DOHH2 (cell line): ENCODE results near the gene STX12.

Experiments
- EZH2phosphoT487 ChIP-seq: fragments of 200-600 bp; sonication (generic); IDR thresholded peaks from 2 replicates; pipeline ENCODE4 v1.6.1; 2017; ENCODE audit warnings: borderline replicate concordance, mild to moderate bottlenecking, antibody characterized with exemption, low read length, moderate library complexity, mixed read lengths
- TF ChIP-seq, protein P1 (sequence below): fragments of 200-600 bp; sonication (generic); IDR thresholded peaks from one replicate; pipeline ENCODE4 v1.5.1; 2014; ENCODE audit warnings: antibody characterized with exemption, mild to moderate bottlenecking, low read depth, low read length; ENCODE audit not compliant: poor library complexity, severe bottlenecking

DNA sequence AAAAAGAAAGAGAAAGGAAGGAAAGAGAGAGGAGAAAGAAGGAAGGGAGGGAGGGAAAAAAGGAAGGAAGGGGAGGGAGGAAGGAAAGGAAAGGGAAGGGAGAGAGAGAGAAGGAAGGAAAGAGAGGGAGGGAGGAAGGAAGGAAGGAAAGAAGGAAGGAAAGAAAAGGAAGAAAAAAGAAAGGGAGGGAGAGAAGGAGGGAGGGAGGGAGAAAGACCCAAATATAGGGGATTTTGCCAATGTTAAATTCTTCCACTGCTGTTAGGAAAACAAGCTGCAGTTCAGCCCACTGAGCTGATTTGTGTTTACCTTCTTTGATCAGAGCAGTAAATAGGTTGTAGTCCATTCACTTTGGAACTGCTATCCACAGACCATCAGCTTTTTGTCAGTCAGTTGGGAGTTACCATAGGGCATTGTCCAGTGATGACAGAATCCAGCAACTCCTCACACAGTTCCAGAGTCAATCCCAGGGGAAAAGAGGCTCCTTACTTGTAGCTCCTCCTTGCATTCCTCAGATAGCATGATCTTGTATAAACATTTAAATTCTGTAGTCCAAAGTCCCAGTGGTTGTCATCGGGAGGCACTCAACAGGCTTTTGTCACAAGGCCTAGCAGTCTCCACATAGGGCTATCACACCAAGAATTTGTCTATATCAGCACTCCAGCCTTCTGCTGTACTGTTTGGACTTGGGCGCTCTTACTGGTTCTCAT is 44.1 kb downstream of the STX12 start:
- TF ChIP-seq, protein P1, sequence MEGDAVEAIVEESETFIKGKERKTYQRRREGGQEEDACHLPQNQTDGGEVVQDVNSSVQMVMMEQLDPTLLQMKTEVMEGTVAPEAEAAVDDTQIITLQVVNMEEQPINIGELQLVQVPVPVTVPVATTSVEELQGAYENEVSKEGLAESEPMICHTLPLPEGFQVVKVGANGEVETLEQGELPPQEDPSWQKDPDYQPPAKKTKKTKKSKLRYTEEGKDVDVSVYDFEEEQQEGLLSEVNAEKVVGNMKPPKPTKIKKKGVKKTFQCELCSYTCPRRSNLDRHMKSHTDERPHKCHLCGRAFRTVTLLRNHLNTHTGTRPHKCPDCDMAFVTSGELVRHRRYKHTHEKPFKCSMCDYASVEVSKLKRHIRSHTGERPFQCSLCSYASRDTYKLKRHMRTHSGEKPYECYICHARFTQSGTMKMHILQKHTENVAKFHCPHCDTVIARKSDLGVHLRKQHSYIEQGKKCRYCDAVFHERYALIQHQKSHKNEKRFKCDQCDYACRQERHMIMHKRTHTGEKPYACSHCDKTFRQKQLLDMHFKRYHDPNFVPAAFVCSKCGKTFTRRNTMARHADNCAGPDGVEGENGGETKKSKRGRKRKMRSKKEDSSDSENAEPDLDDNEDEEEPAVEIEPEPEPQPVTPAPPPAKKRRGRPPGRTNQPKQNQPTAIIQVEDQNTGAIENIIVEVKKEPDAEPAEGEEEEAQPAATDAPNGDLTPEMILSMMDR, result no peak
- no peak for TF ChIP-seq EZH2phosphoT487
